ENCODE data around the gene COMT. TPM values are rescaled to one million over a fixed set of nuclear protein-coding genes. Genes with fewer than 3 reads are reported as not detected.

The COMT gene
- total and polyA plus RNA-seq, 2 of the 4 experiments (the other 2 are of a cell fraction): 202 to 347 TPM

DNA sequence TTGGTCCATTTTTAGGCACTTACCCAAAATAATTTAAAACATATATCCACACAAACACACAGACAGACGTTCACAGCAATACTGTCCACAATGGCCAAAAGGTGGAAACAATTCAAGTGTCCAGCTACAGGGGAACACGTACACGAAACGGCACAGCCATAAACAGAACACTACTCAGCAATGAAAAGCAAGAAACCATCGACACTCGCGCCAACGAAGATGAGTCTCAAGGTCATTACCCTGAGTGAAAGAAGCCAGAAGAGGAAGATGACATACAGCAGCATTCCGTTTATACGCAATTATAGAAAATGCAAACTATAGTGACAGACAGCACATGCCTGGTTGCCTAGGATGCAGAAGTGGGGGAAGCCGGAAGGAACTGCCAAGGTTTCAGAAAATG lies 13.4 kb upstream of the COMT start:
- Histone ChIP-seq H3K4me3 (ENCODE audit: insufficient read depth, low read depth, low read length) (no peak overlapping the region), H3K9me3 (ENCODE audit: control insufficient read depth, insufficient read depth, low read length) (no peaks in the 10 kb centered on the region), H2AK5ac (ENCODE audit: low read depth, low read length) (no peak overlapping the region), H3K23ac (ENCODE audit: low read depth, low read length) (no peak overlapping the region), H3K36me3 (ENCODE audit: control insufficient read depth, insufficient read depth, low read length) (peaks cover 7% of the 10 kb centered on the region; the same call in 1 of the 2 replicates), H3K56ac (ENCODE audit: extremely low read depth, insufficient read depth, low read length) (no peak overlapping the region), H3K27me3 (ENCODE audit: control insufficient read depth, insufficient read depth, low read length) (no peaks in the 10 kb centered on the region), H4K91ac (ENCODE audit: insufficient read depth, low read depth, low read length) (no peak overlapping the region), H3K4me1 (ENCODE audit: control insufficient read depth, insufficient read depth, low read length) (no peaks in the 10 kb centered on the region), H3K27ac (ENCODE audit: insufficient read depth, low read length) (no peak overlapping the region), H2AFZ (replicated peaks; ENCODE audit: low read length, poor library complexity) (no peak overlapping the region), H2BK15ac (ENCODE audit: low read depth, low read length) (no peak overlapping the region), H3K9ac (ENCODE audit: low read depth, low read length) (no peak overlapping the region), H2AK9ac (replicated peaks; ENCODE audit: low read depth, low read length, poor library complexity) (no peak overlapping the region), H3K4ac (ENCODE audit: low read depth, low read length) (no peak overlapping the region), H2BK5ac (ENCODE audit: low read depth, low read length, poor library complexity, severe bottlenecking) (no peak overlapping the region), H4K20me1 (ENCODE audit: insufficient read depth, low read length) (no peaks in the 10 kb centered on the region; the same call in 1 of the 2 replicates), H3K4me2 (ENCODE audit: low read depth, low read length) (no peak overlapping the region), H4K8ac (ENCODE audit: low read depth in 2 of 2, low read length in 2 of 2) (no peak overlapping the region), H3K14ac (replicated peaks; ENCODE audit: low read depth, low read length) (no peak overlapping the region), H2BK20ac (ENCODE audit: low read depth, low read length) (no peak overlapping the region), H3K79me1 (ENCODE audit: low read depth in 1 of 2, low read length in 2 of 2) (peaks cover 13 to 21% of the 10 kb centered on the region in 2 experiments; a peak in 3 of 4 replicates), H3K9me1 (ENCODE audit: insufficient read depth, low read length) (peaks cover 15% of the 10 kb centered on the region), H3K18ac (ENCODE audit: low read depth, low read length) (no peak overlapping the region), H2BK120ac (ENCODE audit: low read depth, low read length) (no peak overlapping the region), H4K5ac (ENCODE audit: low read depth, low read length) (no peak overlapping the region)
- no CpG with 5 or more reads among the region's 11 CpGs for WGBS, 2 experiments (ENCODE audit: extremely low coverage in 2 of 2, insufficient read length in 1 of 2)
- POLR2A ChIA-PET (ENCODE audit: unreplicated experiment): no interaction called here
- dilution Hi-C loops (cut with HindIII; ENCODE audit: low sequenced_read_pairs, unreplicated experiment): no loop called here
- no TSS peak for BruUV-seq (replicated peaks)
- intact Hi-C loops (cut with micrococcal nuclease): no loop called here
- CTCF ChIA-PET: no interaction called here
- no peak for TF ChIP-seq SMC3 (IDR thresholded peaks at IDR 0.05; ENCODE audit: low read depth, low read length)
- no peak for TF ChIP-seq POLR2A (IDR thresholded peaks at IDR 0.05; ENCODE audit: low read depth, low read length)
- no peak for TF ChIP-seq MXI1 (IDR thresholded peaks at IDR 0.05; ENCODE audit: borderline replicate concordance, low read depth, low read length)
- TF ChIP-seq CEBPB (IDR thresholded peaks at IDR 0.05; ENCODE audit: low read depth, low read length): no peak
- TF ChIP-seq RCOR1 (IDR thresholded peaks at IDR 0.05; ENCODE audit: insufficient replicate concordance, low read length): no peak
- TF ChIP-seq NFE2L2 (IDR thresholded peaks at IDR 0.05; ENCODE audit: low read depth, low read length): no peak
- no peak for TF ChIP-seq RFX5 (IDR thresholded peaks at IDR 0.05; ENCODE audit: low read depth, low read length)
- TF ChIP-seq, protein P1, sequence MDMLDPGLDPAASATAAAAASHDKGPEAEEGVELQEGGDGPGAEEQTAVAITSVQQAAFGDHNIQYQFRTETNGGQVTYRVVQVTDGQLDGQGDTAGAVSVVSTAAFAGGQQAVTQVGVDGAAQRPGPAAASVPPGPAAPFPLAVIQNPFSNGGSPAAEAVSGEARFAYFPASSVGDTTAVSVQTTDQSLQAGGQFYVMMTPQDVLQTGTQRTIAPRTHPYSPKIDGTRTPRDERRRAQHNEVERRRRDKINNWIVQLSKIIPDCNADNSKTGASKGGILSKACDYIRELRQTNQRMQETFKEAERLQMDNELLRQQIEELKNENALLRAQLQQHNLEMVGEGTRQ (IDR thresholded peaks at IDR 0.05; ENCODE audit: low read depth, low read length): no peak
- TF ChIP-seq MAFK (IDR thresholded peaks at IDR 0.05; ENCODE audit: low read depth, low read length): no peak
- TF ChIP-seq ELK1 (IDR thresholded peaks at IDR 0.05; ENCODE audit: borderline replicate concordance, low read depth, low read length): no peak
- TF ChIP-seq RAD21 (IDR thresholded peaks at IDR 0.05; ENCODE audit: low read length): no peak
- TF ChIP-seq CHD1 (IDR thresholded peaks at IDR 0.05; ENCODE audit: low read depth, low read length): no peak
- TF ChIP-seq MAZ (IDR thresholded peaks at IDR 0.05; ENCODE audit: borderline replicate concordance, low read depth, low read length): no peak
- no peak for TF ChIP-seq BHLHE40 (IDR thresholded peaks at IDR 0.05; ENCODE audit: low read depth, low read length)
- ATAC-seq (ENCODE audit: low read depth) (no peak), DNase-seq (no peak)
- in situ Hi-C loops (cut with MboI; ENCODE audit: low sequenced_read_pairs): no loop called here
